ENCODE results near the gene SRXN1. TPM values are rescaled to one million over a fixed set of nuclear protein-coding genes. Genes with fewer than 3 reads are reported as not detected.

The SRXN1 gene
- total and polyA plus RNA-seq, 2 experiments from 2014 or later, result 58.6 to 94.1 TPM

DNA sequence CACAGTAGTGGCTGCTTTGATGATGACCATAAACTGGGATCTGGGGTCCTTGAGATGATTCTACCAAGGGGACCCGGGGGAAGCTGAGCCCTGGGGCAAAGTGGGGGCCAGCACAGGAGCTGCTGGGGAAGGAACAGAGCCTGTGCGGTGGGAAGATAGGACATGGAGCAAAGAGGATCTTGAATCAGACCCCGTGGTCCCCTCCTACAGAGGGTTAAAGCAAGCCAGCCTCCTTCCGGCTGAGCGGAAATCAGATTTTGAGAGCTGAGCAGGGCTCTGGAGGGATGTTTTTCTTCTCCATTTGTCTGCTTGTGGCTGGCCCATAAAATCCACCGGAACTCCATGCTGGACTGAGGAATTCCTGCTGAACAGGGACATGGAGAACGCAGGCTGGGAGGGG is 32.8 kb downstream of the SRXN1 start:
- TF ChIP-seq EZH2phosphoT487 (IDR thresholded peaks at IDR 0.05; ENCODE audit: insufficient read depth, low read depth) (no peak), EZH2 (IDR thresholded peaks at IDR 0.05; ENCODE audit: insufficient read depth, poor library complexity, severe bottlenecking) (no peak)
- H3K27me3 ChIP-seq (replicated peaks; ENCODE audit: insufficient read depth), result peaks cover 29% of the 10 kb centered on the region
- H2AFZ ChIP-seq, result no peak overlapping the region
- H3K27ac ChIP-seq, result no peak overlapping the region
- no peak overlapping the region for H3K9ac ChIP-seq
- in situ Hi-C loops (cut with MboI), result no loop called here
- H3K4me3 ChIP-seq, result no peak overlapping the region
- DNase-seq, result no peak
- peaks cover 7% of the 10 kb centered on the region; the same call in 1 of the 2 replicates for H3K4me1 ChIP-seq (ENCODE audit: insufficient read depth)
- no peaks in the 10 kb centered on the region for H3K79me2 ChIP-seq (ENCODE audit: insufficient read depth)
- no peaks in the 10 kb centered on the region for H3F3A ChIP-seq (ENCODE audit: insufficient read depth)
- no peaks in the 10 kb centered on the region for H3K9me2 ChIP-seq (ENCODE audit: insufficient read depth)
- WGBS, 2 experiments (ENCODE audit: low coverage in 1 of 2, low lambda C conversion rate in 2 of 2, missing lambda C conversion rate in 2 of 2), result 24 to 25% methylated on average over 7 of the region's 7 CpGs
- H3K4me2 ChIP-seq (ENCODE audit: unreplicated experiment), result no peak overlapping the region
- no peaks in the 10 kb centered on the region for H4K20me1 ChIP-seq (ENCODE audit: insufficient read depth)
- no peaks in the 10 kb centered on the region for H3K9me3 ChIP-seq (ENCODE audit: low read depth)
- H3K36me3 ChIP-seq (ENCODE audit: low read depth), result no peaks in the 10 kb centered on the region

DNA sequence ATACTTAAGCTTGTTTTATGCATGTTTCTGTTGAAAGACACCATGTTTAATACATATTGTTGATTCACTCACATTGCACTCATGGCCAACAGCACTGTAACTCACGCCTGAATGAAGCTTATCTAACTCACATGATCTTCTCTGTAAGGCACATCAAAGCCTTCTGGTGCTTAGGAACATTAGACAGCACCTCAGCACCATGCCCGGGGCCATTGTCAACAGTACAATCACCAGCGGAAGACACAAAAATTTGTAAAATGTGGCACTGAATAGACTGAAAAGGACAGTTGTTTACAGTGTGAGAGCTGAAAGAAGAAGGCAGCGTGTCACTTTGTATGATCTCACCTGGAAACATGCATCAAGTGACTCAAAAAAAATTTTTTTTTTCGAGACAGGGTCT is 34.0 kb downstream of the SRXN1 start:
- Histone ChIP-seq H3K79me2 (ENCODE audit: insufficient read depth) (no peaks in the 10 kb centered on the region), H3K4me3 (no peak overlapping the region), H3K36me3 (ENCODE audit: low read depth) (no peaks in the 10 kb centered on the region), H3F3A (ENCODE audit: insufficient read depth) (no peaks in the 10 kb centered on the region), H4K20me1 (ENCODE audit: insufficient read depth) (no peaks in the 10 kb centered on the region), H3K9ac (no peak overlapping the region), H3K4me2 (ENCODE audit: unreplicated experiment) (no peak overlapping the region), H2AFZ (no peak overlapping the region), H3K27ac (no peak overlapping the region), H3K4me1 (ENCODE audit: insufficient read depth) (peaks cover 7% of the 10 kb centered on the region; the same call in 1 of the 2 replicates), H3K9me3 (ENCODE audit: low read depth) (no peaks in the 10 kb centered on the region), H3K9me2 (ENCODE audit: insufficient read depth) (no peaks in the 10 kb centered on the region), H3K27me3 (replicated peaks; ENCODE audit: insufficient read depth) (peaks cover 21% of the 10 kb centered on the region)
- DNase-seq, result no peak
- WGBS, 2 experiments (ENCODE audit: low coverage in 1 of 2, low lambda C conversion rate in 2 of 2, missing lambda C conversion rate in 2 of 2), result 49 to 54% methylated on average over 5 of the region's 5 CpGs
- in situ Hi-C loops (cut with MboI), result no loop called here
- TF ChIP-seq EZH2phosphoT487 (IDR thresholded peaks at IDR 0.05; ENCODE audit: insufficient read depth, low read depth) (no peak), EZH2 (IDR thresholded peaks at IDR 0.05; ENCODE audit: insufficient read depth, poor library complexity, severe bottlenecking) (no peak)

- Histone ChIP-seq H4K20me1 (ENCODE audit: insufficient read depth) (no peaks in the 10 kb centered on the region), H3K4me3 (no peak overlapping the region), H2AFZ (no peak overlapping the region), H3F3A (ENCODE audit: insufficient read depth) (no peaks in the 10 kb centered on the region), H3K27me3 (replicated peaks; ENCODE audit: insufficient read depth) (peaks cover 23% of the 10 kb centered on the region), H3K9me3 (ENCODE audit: low read depth) (no peaks in the 10 kb centered on the region), H3K4me2 (ENCODE audit: unreplicated experiment) (no peak overlapping the region), H3K36me3 (ENCODE audit: low read depth) (no peaks in the 10 kb centered on the region), H3K9ac (no peak overlapping the region), H3K79me2 (ENCODE audit: insufficient read depth) (no peaks in the 10 kb centered on the region), H3K9me2 (ENCODE audit: insufficient read depth) (no peaks in the 10 kb centered on the region), H3K4me1 (ENCODE audit: insufficient read depth) (peaks cover 7% of the 10 kb centered on the region; the same call in 1 of the 2 replicates), H3K27ac (no peak overlapping the region)
- 36 to 44% methylated on average over 4 of the region's 4 CpGs for WGBS, 2 experiments (ENCODE audit: low coverage in 1 of 2, low lambda C conversion rate in 2 of 2, missing lambda C conversion rate in 2 of 2)
- no peak for DNase-seq
- in situ Hi-C loops (cut with MboI), result no loop called here
- TF ChIP-seq EZH2 (IDR thresholded peaks at IDR 0.05; ENCODE audit: insufficient read depth, poor library complexity, severe bottlenecking) (no peak), EZH2phosphoT487 (IDR thresholded peaks at IDR 0.05; ENCODE audit: insufficient read depth, low read depth) (no peak)
Observed at GRCh38 chr20:617934-618690, 34.9 kb downstream of the SRXN1 start.

DNA sequence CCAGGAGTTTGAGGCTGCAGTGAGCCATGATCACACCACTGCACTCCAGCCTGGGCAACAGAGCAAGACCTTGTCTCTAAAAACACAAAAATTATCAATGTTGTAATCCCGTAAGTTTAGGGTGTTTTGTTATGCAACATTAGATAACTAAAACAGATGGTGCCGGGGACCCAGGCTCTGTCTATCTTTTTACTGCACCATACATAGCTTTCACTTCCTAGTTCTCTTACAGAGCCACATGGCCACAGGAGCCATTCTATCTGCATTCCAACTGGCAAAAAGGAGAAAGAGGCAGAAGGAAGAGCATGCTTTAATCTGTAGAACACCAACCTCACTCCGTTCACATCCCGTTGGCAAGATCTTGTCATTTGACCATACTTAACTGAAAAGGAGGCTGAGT is 37.5 kb downstream of the SRXN1 start:
- 80 to 85% methylated on average over 4 of the region's 4 CpGs for WGBS, 2 experiments (ENCODE audit: low coverage in 1 of 2, low lambda C conversion rate in 2 of 2, missing lambda C conversion rate in 2 of 2)
- Histone ChIP-seq H3K4me1 (ENCODE audit: insufficient read depth) (no peaks in the 10 kb centered on the region), H3K36me3 (ENCODE audit: low read depth) (no peaks in the 10 kb centered on the region), H3K9ac (no peak overlapping the region), H4K20me1 (ENCODE audit: insufficient read depth) (no peaks in the 10 kb centered on the region), H3K4me2 (ENCODE audit: unreplicated experiment) (no peak overlapping the region), H3K9me2 (ENCODE audit: insufficient read depth) (no peaks in the 10 kb centered on the region), H2AFZ (no peak overlapping the region), H3K27ac (no peak overlapping the region), H3K9me3 (ENCODE audit: low read depth) (no peaks in the 10 kb centered on the region), H3K4me3 (no peak overlapping the region), H3F3A (ENCODE audit: insufficient read depth) (no peaks in the 10 kb centered on the region), H3K79me2 (ENCODE audit: insufficient read depth) (no peaks in the 10 kb centered on the region), H3K27me3 (replicated peaks; ENCODE audit: insufficient read depth) (peaks cover 46% of the 10 kb centered on the region)
- in situ Hi-C loops (cut with MboI), result no loop called here
- no peak for DNase-seq
- TF ChIP-seq EZH2 (IDR thresholded peaks at IDR 0.05; ENCODE audit: insufficient read depth, poor library complexity, severe bottlenecking) (no peak), EZH2phosphoT487 (IDR thresholded peaks at IDR 0.05; ENCODE audit: insufficient read depth, low read depth) (no peak)
